Measurements from ENCODE around the gene SPATA33.

SPATA33 gene

DNA sequence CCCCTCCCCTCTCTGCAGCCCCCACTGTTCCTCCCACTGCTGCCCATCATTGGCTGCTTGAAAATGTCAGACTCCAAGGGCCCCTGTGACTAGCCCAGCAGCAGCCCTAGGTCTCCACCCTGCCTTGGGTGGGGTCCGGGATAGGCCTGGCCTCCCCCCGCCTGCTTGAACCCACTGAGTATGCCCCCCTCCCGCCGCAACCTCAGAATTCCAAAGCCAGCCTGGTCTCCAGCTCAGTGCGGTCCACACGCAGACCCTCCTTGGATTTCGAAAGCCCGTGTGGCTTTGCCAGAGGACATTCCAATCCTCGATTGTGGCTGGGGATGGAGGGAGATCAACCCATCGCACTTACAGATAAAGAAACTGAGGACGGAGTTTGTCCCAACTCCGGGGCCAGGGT lies 37.8 kb upstream of the SPATA33 start:
- H2AFZ ChIP-seq (ENCODE audit: low read depth, low read length) = no peak overlapping the region
- TF ChIP-seq CTCF (IDR thresholded peaks at IDR 0.05; ENCODE audit: low read depth, low read length) (no peak), EZH2phosphoT487 (IDR thresholded peaks at IDR 0.05; ENCODE audit: low read depth) (no peak)
- no peaks in the 10 kb centered on the region for H3K36me3 ChIP-seq (replicated peaks; ENCODE audit: low read depth, low read length)
- no peaks in the 10 kb centered on the region for H3K9me3 ChIP-seq (ENCODE audit: insufficient read depth, low read length)
- no peaks in the 10 kb centered on the region for H3K27me3 ChIP-seq (ENCODE audit: low read depth, low read length)
- H3K4me2 ChIP-seq (ENCODE audit: low read length) = no peak overlapping the region
- H3K27ac ChIP-seq (ENCODE audit: low read length) = no peak overlapping the region
- H3K9ac ChIP-seq (ENCODE audit: low read length) = no peak overlapping the region
- no peaks in the 10 kb centered on the region for H4K20me1 ChIP-seq (ENCODE audit: insufficient read depth, low read length)
- no peak overlapping the region for H3K4me3 ChIP-seq (ENCODE audit: low read length)
- no peaks in the 10 kb centered on the region for H3K4me1 ChIP-seq (ENCODE audit: low read length)
- H3K79me2 ChIP-seq (ENCODE audit: low read length) = no peaks in the 10 kb centered on the region

DNA sequence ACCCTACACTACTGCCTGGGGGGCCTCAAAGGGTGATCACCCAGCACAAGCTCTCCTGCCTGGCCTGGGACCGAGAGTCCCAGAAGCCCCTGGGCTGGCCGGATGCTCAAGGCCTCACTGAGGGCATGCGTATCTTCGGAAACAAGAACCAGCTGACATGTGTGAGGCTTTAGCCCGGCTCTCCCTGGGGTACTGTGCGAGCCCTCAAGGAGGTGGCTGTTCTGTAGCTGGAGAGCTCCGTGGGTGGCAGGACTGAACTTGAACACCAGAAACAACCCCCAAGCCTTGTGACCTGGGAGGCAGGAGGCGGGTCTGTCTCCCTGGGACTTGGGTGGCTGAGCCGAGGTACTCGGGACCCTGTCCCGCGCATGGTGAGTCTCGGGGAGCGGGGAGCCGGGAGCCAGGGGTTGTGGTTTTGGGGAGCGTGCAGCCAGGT lies 37.2 kb upstream of the SPATA33 start:
- H3K79me2 ChIP-seq (ENCODE audit: low read length) = no peaks in the 10 kb centered on the region
- no peak overlapping the region for H3K4me2 ChIP-seq (ENCODE audit: low read length)
- no peak overlapping the region for H2AFZ ChIP-seq (ENCODE audit: low read depth, low read length)
- H3K27ac ChIP-seq (ENCODE audit: low read length) = no peak overlapping the region
- H3K9ac ChIP-seq (ENCODE audit: low read length) = no peak overlapping the region
- no peaks in the 10 kb centered on the region for H3K36me3 ChIP-seq (replicated peaks; ENCODE audit: low read depth, low read length)
- H3K4me3 ChIP-seq (ENCODE audit: low read length) = no peak overlapping the region
- no peaks in the 10 kb centered on the region for H3K27me3 ChIP-seq (ENCODE audit: low read depth, low read length)
- TF ChIP-seq EZH2phosphoT487 (IDR thresholded peaks at IDR 0.05; ENCODE audit: low read depth) (no peak), CTCF (IDR thresholded peaks at IDR 0.05; ENCODE audit: low read depth, low read length) (no peak)
- H3K4me1 ChIP-seq (ENCODE audit: low read length) = no peaks in the 10 kb centered on the region
- no peaks in the 10 kb centered on the region for H3K9me3 ChIP-seq (ENCODE audit: insufficient read depth, low read length)
- no peaks in the 10 kb centered on the region for H4K20me1 ChIP-seq (ENCODE audit: insufficient read depth, low read length)

DNA sequence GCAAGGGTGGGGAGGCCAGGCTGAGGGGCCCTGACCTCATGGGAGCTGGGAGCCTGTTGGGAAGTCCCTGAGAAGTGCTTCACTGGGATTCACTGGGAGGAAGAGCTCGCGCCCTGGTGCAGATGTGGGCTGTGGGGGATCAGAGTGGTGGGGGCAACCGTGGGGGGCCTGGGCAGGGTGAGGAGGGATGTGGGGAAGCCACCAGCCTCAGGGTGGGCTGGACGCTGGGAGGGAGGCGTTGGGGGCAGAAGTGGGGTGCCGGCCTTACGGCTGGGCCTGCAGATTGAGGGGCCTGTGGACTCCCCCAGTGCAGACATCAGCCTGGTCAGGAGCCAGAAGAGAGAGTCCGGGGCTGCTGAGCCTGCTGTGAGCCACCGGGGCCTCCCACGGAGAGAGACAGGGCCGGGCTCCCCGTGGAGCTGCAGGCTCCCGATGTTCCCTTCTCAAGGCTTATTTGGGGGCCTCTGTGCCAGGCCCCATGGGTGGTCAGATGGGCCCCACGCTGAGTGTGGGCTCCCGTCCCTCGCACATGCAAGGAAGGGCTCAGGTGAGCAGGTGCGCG lies 36.4 kb upstream of the SPATA33 start:
- H3K9ac ChIP-seq (ENCODE audit: low read length) = no peak overlapping the region
- no peaks in the 10 kb centered on the region for H3K4me1 ChIP-seq (ENCODE audit: low read length)
- no peaks in the 10 kb centered on the region for H3K79me2 ChIP-seq (ENCODE audit: low read length)
- no peaks in the 10 kb centered on the region for H3K36me3 ChIP-seq (replicated peaks; ENCODE audit: low read depth, low read length)
- TF ChIP-seq CTCF (IDR thresholded peaks at IDR 0.05; ENCODE audit: low read depth, low read length) (no peak), EZH2phosphoT487 (IDR thresholded peaks at IDR 0.05; ENCODE audit: low read depth) (no peak)
- H3K27ac ChIP-seq (ENCODE audit: low read length) = no peak overlapping the region
- H4K20me1 ChIP-seq (ENCODE audit: insufficient read depth, low read length) = no peaks in the 10 kb centered on the region
- H3K9me3 ChIP-seq (ENCODE audit: insufficient read depth, low read length) = no peaks in the 10 kb centered on the region
- H3K27me3 ChIP-seq (ENCODE audit: low read depth, low read length) = no peaks in the 10 kb centered on the region
- H2AFZ ChIP-seq (ENCODE audit: low read depth, low read length) = no peak overlapping the region
- no peak overlapping the region for H3K4me3 ChIP-seq (ENCODE audit: low read length)
- no peak overlapping the region for H3K4me2 ChIP-seq (ENCODE audit: low read length)

- Histone ChIP-seq H3K9ac (ENCODE audit: low read length) (no peak overlapping the region), H3K79me2 (ENCODE audit: low read length) (no peaks in the 10 kb centered on the region), H2AFZ (ENCODE audit: low read depth, low read length) (no peak overlapping the region), H3K27me3 (ENCODE audit: low read depth, low read length) (no peaks in the 10 kb centered on the region), H3K9me3 (ENCODE audit: insufficient read depth, low read length) (no peaks in the 10 kb centered on the region), H4K20me1 (ENCODE audit: insufficient read depth, low read length) (no peaks in the 10 kb centered on the region), H3K4me1 (ENCODE audit: low read length) (no peaks in the 10 kb centered on the region), H3K4me3 (ENCODE audit: low read length) (no peak overlapping the region), H3K36me3 (replicated peaks; ENCODE audit: low read depth, low read length) (no peaks in the 10 kb centered on the region), H3K4me2 (ENCODE audit: low read length) (no peak overlapping the region), H3K27ac (ENCODE audit: low read length) (no peak overlapping the region)
- no peak for TF ChIP-seq EZH2phosphoT487 (IDR thresholded peaks at IDR 0.05; ENCODE audit: low read depth)
- TF ChIP-seq CTCF (IDR thresholded peaks at IDR 0.05; ENCODE audit: low read depth, low read length) = no peak
Observed at GRCh38 chr16:89621698-89622409, 35.8 kb upstream of the SPATA33 start.

Data from OCI-LY3 (cell line).